Measurements from ENCODE around the gene ZNF497. TPM values are rescaled to one million over a fixed set of nuclear protein-coding genes. Genes with fewer than 3 reads are reported as not detected.
"Not testable (repeated sequence)": the region's sequence is repeated elsewhere in the genome, so short reads cannot be mapped to it uniquely, and the experiment has no call there.

ZNF497 gene
- total RNA-seq, 4 donors from 2014 or later: 0.74 to 2.4 (median 1.3) TPM

- no peak for TF ChIP-seq CTCF (IDR thresholded peaks at IDR 0.05)
- no peak for ATAC-seq (ENCODE audit: low FRiP score)
- no peak for DNase-seq (ENCODE audit: low spot score)
These were observed 12.3 kb downstream of the ZNF497 start for GRCh38 chr19:58350001-58350861.

GRCh38 chr19:58349590-58349989 lies 13.0 kb downstream of the ZNF497 start:
- no peak for ATAC-seq (ENCODE audit: low FRiP score)
- DNase-seq (ENCODE audit: low spot score): no peak
- TF ChIP-seq CTCF (IDR thresholded peaks at IDR 0.05): no peak

GRCh38 chr19:58348080-58348479 lies 14.5 kb downstream of the ZNF497 start:
- not testable (repeated sequence) for DNase-seq (ENCODE audit: low spot score); ATAC-seq (ENCODE audit: low FRiP score)

- no peak for DNase-seq (ENCODE audit: low spot score)
- ATAC-seq (ENCODE audit: low FRiP score): peak; percentile 90
- TF ChIP-seq CTCF (IDR thresholded peaks at IDR 0.05): no peak
These were observed 15.3 kb downstream of the ZNF497 start for GRCh38 chr19:58346961-58347929.

GRCh38 chr19:58345558-58345957 lies 17.0 kb downstream of the ZNF497 start:
- DNase-seq (ENCODE audit: low spot score): no peak
- ATAC-seq (ENCODE audit: low FRiP score): no peak
- TF ChIP-seq CTCF (IDR thresholded peaks at IDR 0.05): no peak

- no peak for ATAC-seq (ENCODE audit: low FRiP score)
- TF ChIP-seq CTCF (IDR thresholded peaks at IDR 0.05): no peak
- no peak for DNase-seq (ENCODE audit: low spot score)
These were observed 23.6 kb downstream of the ZNF497 start for GRCh38 chr19:58338825-58339558.

GRCh38 chr19:58338336-58338735 lies 24.2 kb downstream of the ZNF497 start:
- TF ChIP-seq CTCF (IDR thresholded peaks at IDR 0.05): no peak

More at GRCh38 chr19:58338336-58338735, 24.2 kb downstream of the ZNF497 start:
- DNase-seq (ENCODE audit: low spot score): no peak
- ATAC-seq (ENCODE audit: low FRiP score): no peak
